Activated naive CD8-positive, alpha-beta T cell (primary cell): ENCODE measurements around the gene SPEN.

Source experiments
- H3K27ac Mint-ChIP-seq: one replicate; pipeline ENCODE4 v1.8.0; 2021; ENCODE audit warnings: mixed read lengths
- H3K27me3 Mint-ChIP-seq: one replicate; pipeline ENCODE4 v1.8.0; 2021; ENCODE audit warnings: mixed read lengths
- H3K36me3 Mint-ChIP-seq: one replicate; pipeline ENCODE4 v1.8.0; 2021; ENCODE audit warnings: mixed read lengths
- H3K4me1 Mint-ChIP-seq: one replicate; pipeline ENCODE4 v1.8.0; 2021; ENCODE audit warnings: low read depth, mixed read lengths
- H3K4me3 Mint-ChIP-seq: one replicate; pipeline ENCODE4 v1.8.0; 2021; ENCODE audit warnings: mild to moderate bottlenecking, mixed read lengths
- H3K9me3 Mint-ChIP-seq: one replicate; pipeline ENCODE4 v1.8.0; 2021; ENCODE audit warnings: low read depth, mixed read lengths

Gene SPEN

DNA sequence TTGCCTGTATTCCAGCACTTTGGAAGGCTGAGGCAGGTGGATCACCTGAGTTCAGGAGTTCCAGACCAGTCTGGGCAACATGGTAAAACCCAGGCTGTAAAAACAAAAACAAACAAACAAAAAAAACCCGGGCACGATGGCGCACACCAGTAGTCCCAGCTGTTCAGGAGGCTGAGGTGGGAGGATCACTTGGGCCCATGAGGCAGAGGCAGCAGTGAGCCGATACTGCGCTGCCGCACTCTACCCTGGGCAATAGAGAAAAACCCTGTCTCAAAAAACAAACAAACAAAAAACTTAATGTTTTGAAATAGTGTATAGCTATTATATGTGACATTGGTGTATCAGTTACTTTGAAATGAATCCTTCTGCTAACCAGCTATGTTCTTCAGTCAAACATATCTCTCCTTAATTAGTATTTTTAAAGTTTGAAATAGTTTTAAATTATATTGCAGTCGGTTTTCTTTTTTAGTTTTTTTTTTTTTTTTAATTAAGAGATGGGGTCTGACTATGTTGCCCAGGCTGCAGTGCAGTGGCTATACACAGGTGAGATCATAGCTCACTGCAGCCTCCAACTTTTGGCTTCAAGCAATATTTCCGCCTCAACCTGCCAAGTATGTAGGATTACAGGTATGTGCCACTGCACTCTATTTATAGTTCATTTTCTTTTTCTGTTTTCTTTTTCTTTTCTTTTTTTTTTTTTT lies 11.3 kb downstream of the SPEN start:
- H3K4me3 Mint-ChIP-seq: no peak overlapping the region
- H3K36me3 Mint-ChIP-seq: peaks cover 3% of the 10 kb centered on the region
- no peak overlapping the region for H3K27ac Mint-ChIP-seq
- no peaks in the 10 kb centered on the region for H3K27me3 Mint-ChIP-seq
- H3K9me3 Mint-ChIP-seq: no peaks in the 10 kb centered on the region
- H3K4me1 Mint-ChIP-seq: peaks cover 45% of the 10 kb centered on the region

DNA sequence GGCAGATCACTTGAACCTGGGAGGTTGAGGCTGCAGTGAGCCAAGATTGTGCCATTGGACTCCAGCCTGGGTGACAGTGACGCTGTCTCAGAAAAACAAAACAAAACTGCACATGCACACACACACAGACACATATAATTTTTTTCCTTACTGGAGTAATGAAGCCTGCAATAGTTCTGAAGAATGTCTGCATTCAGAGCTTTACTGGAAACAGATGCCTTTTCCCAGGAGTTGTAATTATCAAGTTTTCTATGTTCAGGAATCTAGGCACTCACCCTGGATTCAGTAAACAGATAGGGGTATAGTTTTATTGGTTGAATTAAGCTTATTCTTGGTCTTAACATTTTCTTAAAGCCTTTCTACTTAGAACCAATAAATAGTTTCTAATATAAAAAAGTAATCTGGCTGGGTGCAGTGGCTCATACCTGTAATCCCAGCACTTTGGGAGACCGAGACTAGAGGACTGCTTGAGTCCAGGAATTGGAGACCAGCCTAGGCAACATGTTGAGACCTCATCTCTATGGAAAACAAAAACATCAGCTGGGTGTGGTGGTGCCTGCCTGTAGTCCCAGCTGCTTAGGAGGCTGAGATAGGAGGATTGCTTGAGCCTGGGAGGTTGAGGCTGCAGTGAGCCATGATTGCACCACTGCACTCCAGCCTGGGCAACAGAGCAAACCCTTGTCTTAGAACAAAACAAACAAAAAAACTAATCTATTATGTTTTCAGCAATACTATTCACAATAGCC lies 15.8 kb downstream of the SPEN start:
- Mint-ChIP-seq H3K9me3 (no peaks in the 10 kb centered on the region), H3K27me3 (no peaks in the 10 kb centered on the region), H3K4me1 (peaks cover 48% of the 10 kb centered on the region), H3K4me3 (peak overlapping the region; percentile 5), H3K36me3 (peaks cover under 1% of the 10 kb centered on the region), H3K27ac (no peak overlapping the region)

DNA sequence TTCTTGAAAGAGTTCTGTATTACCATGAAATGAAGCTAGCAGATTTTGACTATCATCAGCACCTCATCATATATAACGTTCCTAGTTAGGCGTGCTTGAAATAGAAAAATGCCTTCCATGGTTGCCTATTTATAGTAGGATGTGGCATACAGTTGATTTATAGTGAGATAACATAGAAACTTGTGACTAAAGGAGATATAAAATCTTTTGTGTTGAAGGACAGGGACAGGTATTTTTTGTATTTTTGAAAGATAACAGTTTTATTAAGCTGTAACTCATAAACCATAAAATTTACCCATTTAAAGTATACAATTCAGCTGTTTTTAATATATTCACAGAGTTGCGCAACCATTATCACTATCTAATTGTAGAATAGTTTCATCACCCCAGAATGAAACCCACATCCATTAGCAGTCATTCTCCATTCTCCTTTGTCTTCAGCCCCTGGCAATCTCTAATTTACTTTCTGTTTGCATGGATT lies 19.3 kb downstream of the SPEN start:
- peaks cover 2% of the 10 kb centered on the region for H3K36me3 Mint-ChIP-seq
- H3K27ac Mint-ChIP-seq: no peak overlapping the region
- H3K4me3 Mint-ChIP-seq: no peak overlapping the region
- peaks cover 50% of the 10 kb centered on the region for H3K4me1 Mint-ChIP-seq
- no peaks in the 10 kb centered on the region for H3K27me3 Mint-ChIP-seq
- no peaks in the 10 kb centered on the region for H3K9me3 Mint-ChIP-seq

DNA sequence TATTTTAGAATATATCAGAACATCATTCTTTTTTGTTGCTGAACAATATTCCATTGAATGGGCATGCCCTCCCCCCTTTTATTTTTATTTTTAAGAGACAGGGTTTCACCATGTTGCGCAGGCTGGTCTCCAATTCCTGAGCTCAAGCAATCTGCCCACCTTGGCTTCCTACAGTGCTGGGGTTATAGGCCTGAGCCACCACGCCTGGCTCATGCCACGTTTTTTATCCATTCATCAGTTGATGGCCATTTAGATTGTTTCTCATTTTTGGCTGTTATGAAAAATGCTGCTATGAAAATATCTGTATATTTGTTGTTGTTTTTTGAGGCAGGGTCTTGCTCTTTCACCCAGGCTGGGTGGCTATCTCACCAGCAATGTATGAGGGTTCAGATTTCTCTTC lies 19.8 kb downstream of the SPEN start:
- H3K4me3 Mint-ChIP-seq: peak overlapping the region; percentile 28
- no peak overlapping the region for H3K27ac Mint-ChIP-seq
- peaks cover 47% of the 10 kb centered on the region for H3K4me1 Mint-ChIP-seq
- no peaks in the 10 kb centered on the region for H3K27me3 Mint-ChIP-seq
- no peaks in the 10 kb centered on the region for H3K9me3 Mint-ChIP-seq
- peaks cover 2% of the 10 kb centered on the region for H3K36me3 Mint-ChIP-seq

- peaks cover 55% of the 10 kb centered on the region for H3K4me1 Mint-ChIP-seq
- peaks cover 2% of the 10 kb centered on the region for H3K36me3 Mint-ChIP-seq
- H3K27me3 Mint-ChIP-seq: no peaks in the 10 kb centered on the region
- no peak overlapping the region for H3K4me3 Mint-ChIP-seq
- no peaks in the 10 kb centered on the region for H3K9me3 Mint-ChIP-seq
- no peak overlapping the region for H3K27ac Mint-ChIP-seq
Measured at GRCh38 chr1:15869413-15869812, 21.9 kb downstream of the SPEN start.

DNA sequence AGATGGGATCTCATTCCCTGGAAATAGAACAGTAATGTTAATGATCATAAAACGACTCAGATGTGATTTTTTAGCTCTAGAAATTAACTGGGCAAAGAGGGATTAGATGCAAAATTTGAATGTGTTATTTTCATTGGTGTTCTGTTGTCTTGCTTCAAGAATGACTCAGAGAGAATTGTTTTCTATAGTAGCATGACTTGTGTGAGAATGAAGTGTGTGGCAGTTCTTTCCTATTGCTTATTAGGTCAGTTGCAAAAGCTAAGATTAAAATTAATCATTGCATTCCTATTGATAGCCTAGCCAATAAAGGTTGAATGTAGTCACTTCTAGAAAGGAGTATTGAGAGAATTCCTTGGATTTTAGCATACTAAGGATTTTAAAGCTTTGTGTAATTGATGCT lies 22.9 kb downstream of the SPEN start:
- H3K4me1 Mint-ChIP-seq: peaks cover 61% of the 10 kb centered on the region
- H3K9me3 Mint-ChIP-seq: no peaks in the 10 kb centered on the region
- no peak overlapping the region for H3K4me3 Mint-ChIP-seq
- peaks cover 2% of the 10 kb centered on the region for H3K36me3 Mint-ChIP-seq
- peak overlapping the region; percentile 0 for H3K27ac Mint-ChIP-seq
- no peaks in the 10 kb centered on the region for H3K27me3 Mint-ChIP-seq

- H3K27ac Mint-ChIP-seq: no peak overlapping the region
- no peak overlapping the region for H3K4me3 Mint-ChIP-seq
- no peaks in the 10 kb centered on the region for H3K9me3 Mint-ChIP-seq
- peaks cover 64% of the 10 kb centered on the region for H3K4me1 Mint-ChIP-seq
- H3K27me3 Mint-ChIP-seq: no peaks in the 10 kb centered on the region
- H3K36me3 Mint-ChIP-seq: no peaks in the 10 kb centered on the region
Measured at GRCh38 chr1:15874471-15874870, 27.0 kb downstream of the SPEN start.

DNA sequence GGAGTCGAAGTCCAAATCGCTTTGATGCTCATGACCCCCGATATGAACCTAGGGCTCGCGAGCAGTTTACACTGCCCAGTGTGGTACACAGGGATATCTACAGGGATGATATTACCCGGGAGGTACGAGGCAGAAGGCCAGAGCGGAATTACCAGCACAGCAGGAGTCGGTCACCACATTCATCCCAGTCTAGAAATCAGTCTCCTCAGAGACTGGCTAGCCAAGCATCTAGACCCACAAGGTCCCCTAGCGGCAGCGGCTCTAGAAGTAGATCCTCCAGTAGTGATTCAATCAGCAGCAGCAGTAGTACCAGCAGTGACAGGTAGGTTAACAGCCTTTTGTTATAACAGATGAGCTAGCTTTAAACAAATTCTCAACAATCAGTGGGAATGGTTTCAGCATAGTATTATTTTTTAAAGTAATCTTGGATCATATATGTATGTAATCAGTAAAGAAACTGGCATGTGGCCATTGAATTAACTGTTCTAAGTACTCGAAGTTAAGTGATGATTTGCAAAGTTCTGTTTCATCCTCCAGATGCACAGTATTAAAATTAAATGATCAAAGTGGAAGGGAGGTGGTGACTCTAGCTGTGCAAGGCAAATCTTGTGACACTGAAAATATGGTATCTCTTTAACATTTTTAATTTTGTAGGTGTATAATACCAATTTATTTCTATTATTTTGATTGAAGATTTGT lies 29.0 kb downstream of the SPEN start:
- Mint-ChIP-seq H3K27me3 (no peaks in the 10 kb centered on the region), H3K4me3 (no peak overlapping the region), H3K4me1 (peaks cover 66% of the 10 kb centered on the region), H3K9me3 (no peaks in the 10 kb centered on the region), H3K36me3 (no peaks in the 10 kb centered on the region), H3K27ac (no peak overlapping the region)

DNA sequence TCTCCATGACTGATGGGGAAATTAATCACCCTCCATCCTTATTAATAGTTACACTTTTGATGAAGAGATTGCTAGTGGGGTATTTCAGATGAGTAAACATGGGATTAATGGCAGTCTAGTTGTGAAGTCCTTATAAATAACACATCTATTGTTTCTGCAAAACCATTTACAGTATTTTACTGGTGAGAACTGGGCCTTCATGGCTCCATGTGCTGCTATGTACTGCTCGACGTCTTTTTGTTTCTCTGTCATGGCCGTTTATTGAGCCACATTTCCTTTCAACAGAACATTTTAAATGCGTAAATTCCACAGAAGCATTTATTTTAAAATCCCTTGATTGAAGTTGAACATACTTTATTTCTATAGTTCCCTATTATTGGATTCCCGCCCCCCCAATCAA lies 34.5 kb downstream of the SPEN start:
- Mint-ChIP-seq H3K27ac (no peak overlapping the region), H3K27me3 (no peaks in the 10 kb centered on the region), H3K36me3 (peaks cover 3% of the 10 kb centered on the region), H3K4me1 (peaks cover 73% of the 10 kb centered on the region), H3K9me3 (no peaks in the 10 kb centered on the region), H3K4me3 (no peak overlapping the region)

DNA sequence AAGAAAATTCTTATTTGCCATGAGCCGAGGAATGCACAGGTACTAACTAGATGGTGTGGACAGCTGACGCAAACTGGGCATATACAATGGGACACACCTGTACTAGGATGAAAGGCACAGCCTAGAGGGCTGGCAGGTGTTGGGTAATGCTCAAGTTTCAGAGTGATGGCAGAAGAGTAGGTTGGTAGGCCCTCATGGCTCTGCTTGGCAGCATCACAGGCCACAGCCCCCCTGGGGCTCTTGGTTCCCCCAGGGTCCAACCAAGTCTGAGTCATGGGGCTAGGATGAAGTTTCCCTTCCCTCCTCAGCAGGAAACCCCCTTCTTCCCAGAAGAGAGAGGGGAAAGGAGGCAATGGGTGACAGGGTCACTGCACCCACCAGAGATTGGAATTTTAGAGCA lies 35.2 kb downstream of the SPEN start:
- H3K27ac Mint-ChIP-seq: peak overlapping the region; percentile 50
- no peak overlapping the region for H3K4me3 Mint-ChIP-seq
- no peaks in the 10 kb centered on the region for H3K9me3 Mint-ChIP-seq
- H3K4me1 Mint-ChIP-seq: peaks cover 73% of the 10 kb centered on the region
- peaks cover 3% of the 10 kb centered on the region for H3K36me3 Mint-ChIP-seq
- no peaks in the 10 kb centered on the region for H3K27me3 Mint-ChIP-seq

DNA sequence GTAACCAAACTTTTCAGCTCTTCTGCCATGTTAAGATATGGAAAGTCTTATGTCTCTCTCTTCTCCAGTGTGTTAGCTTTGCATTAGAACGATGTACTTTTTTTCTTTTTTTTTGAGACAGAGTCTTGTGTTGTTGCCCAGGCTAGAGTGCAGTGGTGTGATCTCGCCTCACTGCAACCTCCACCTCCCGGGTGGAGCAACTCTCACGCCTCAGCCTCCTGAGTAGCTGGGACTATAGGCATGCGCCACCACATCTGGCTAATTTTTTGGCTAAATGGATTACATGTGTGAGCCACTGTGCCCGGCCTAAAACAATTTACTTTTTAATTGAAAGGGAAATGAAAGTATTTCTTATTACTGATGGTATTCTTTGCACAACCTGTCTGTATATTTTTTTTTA lies 35.8 kb downstream of the SPEN start:
- Mint-ChIP-seq H3K4me3 (no peak overlapping the region), H3K27me3 (no peaks in the 10 kb centered on the region), H3K36me3 (peaks cover 3% of the 10 kb centered on the region), H3K4me1 (peaks cover 69% of the 10 kb centered on the region), H3K27ac (peak overlapping the region; percentile 61), H3K9me3 (no peaks in the 10 kb centered on the region)

- Mint-ChIP-seq H3K4me3 (no peak overlapping the region), H3K27me3 (no peaks in the 10 kb centered on the region), H3K36me3 (peaks cover 3% of the 10 kb centered on the region), H3K9me3 (no peaks in the 10 kb centered on the region), H3K27ac (no peak overlapping the region), H3K4me1 (peaks cover 63% of the 10 kb centered on the region)
Measured at GRCh38 chr1:15884477-15884876, 37.0 kb downstream of the SPEN start.

DNA sequence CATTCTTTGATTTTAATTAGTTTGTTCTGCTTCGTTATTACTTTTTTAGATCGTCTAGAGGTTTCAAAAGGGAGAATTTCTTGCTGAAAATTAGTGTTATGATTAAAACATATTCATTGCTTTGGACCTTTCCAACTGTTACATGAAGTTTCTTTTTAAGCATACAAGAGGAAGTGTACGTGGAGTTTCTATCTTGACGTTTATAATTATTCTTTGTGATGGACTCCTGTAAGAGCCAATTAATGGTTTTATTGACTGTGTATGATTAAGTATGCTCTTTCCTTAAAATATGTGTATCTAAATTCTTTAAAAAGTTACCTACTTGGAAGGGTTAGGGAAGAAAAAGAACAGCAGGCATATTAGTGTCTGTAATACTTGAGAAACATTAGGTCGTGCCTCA lies 37.8 kb downstream of the SPEN start:
- no peaks in the 10 kb centered on the region for H3K27me3 Mint-ChIP-seq
- no peak overlapping the region for H3K27ac Mint-ChIP-seq
- H3K9me3 Mint-ChIP-seq: no peaks in the 10 kb centered on the region
- peaks cover 65% of the 10 kb centered on the region for H3K4me1 Mint-ChIP-seq
- peak overlapping the region; percentile 43 for H3K4me3 Mint-ChIP-seq
- H3K36me3 Mint-ChIP-seq: peaks cover 5% of the 10 kb centered on the region

DNA sequence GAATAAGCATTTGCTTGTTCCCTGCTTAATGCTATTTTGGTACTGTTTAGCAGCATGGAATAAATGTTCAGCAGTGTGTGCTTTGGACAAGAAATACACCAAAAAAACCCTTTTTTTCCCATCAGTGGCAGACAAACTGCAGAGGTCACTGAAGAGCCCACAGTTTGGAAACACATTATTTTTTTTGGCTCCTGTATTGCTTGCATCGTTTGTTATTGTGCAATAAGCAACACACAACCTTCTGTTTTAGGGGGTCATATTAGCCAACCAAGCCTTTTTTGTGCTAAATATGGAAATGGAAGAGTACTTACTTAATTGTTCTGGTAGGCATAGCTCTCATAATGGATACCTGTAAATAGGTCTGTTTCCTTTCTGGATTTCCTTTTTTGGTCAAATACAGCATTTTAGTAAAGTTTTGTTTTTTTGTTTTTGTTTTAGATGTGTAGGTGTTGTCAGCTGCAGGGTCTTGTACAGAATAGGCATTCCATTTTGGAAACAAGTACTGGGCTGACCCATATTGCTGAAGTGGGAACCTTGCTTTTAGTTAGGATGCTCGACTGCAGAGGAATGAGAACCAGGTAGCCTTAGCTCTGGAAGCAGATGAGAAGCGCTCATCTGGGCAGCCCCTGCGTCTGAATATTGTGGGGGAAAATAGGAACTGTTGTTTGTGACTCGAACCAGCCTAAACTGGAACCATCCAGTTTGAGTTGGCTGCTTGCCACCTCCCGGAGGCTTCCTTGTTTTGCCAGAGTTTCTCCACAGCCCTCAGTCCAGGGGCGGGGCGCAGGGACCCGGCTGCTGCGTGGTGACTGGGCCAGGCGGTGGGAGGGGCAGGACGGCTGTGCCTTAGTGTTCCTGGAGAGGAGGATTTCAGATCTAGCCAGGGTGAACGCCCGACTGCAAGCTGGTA lies 38.4 kb downstream of the SPEN start:
- no peaks in the 10 kb centered on the region for H3K27me3 Mint-ChIP-seq
- peak overlapping the region; percentile 58 for H3K4me3 Mint-ChIP-seq
- H3K4me1 Mint-ChIP-seq: peaks cover 64% of the 10 kb centered on the region
- peaks cover 5% of the 10 kb centered on the region for H3K36me3 Mint-ChIP-seq
- H3K9me3 Mint-ChIP-seq: no peaks in the 10 kb centered on the region
- peak overlapping the region; percentile 34 for H3K27ac Mint-ChIP-seq
